ENCODE results near the gene PCDHGB1.
"Not testable (repeated sequence)": the region's sequence is repeated elsewhere in the genome, so short reads cannot be mapped to it uniquely, and the experiment has no call there.

The PCDHGB1 gene

GRCh38 chr5:141349917-141350619 is at the start of gene PCDHGB1:
Gene PCDHGB1 (plus strand): TSS chr5:141350099. CDS start chr5:141350261, 162 bp downstream.
- DNase-seq (ENCODE audit: low read depth) = no peak

- no peak for DNase-seq (ENCODE audit: low read depth)
These were observed 46.1 kb upstream of the PCDHGB1 start, which contains the start of gene SLC25A2 for GRCh38 chr5:141303756-141304155. Gene SLC25A2 (minus strand): TSS chr5:141304049. CDS start chr5:141303865, 184 bp downstream.

GRCh38 chr5:141306630-141307029 is 43.3 kb upstream of the PCDHGB1 start:
- DNase-seq (ENCODE audit: low read depth) = no peak

- DNase-seq (ENCODE audit: low read depth) = no peak
These were observed 36.2 kb upstream of the PCDHGB1 start for GRCh38 chr5:141313711-141314110.

GRCh38 chr5:141316963-141317362 is 32.9 kb upstream of the PCDHGB1 start:
- DNase-seq (ENCODE audit: low read depth) = not testable (repeated sequence)

GRCh38 chr5:141319202-141319601 is 30.7 kb upstream of the PCDHGB1 start:
- no peak for DNase-seq (ENCODE audit: low read depth)

- DNase-seq (ENCODE audit: low read depth) = no peak
These were observed 30.2 kb upstream of the PCDHGB1 start for GRCh38 chr5:141319699-141320098.

GRCh38 chr5:141320225-141321169 is 29.4 kb upstream of the PCDHGB1 start, which contains the start of gene TAF7:
Gene TAF7 (minus strand): TSS chr5:141320784. CDS start chr5:141320044, 740 bp downstream.
- DNase-seq (ENCODE audit: low read depth) = peak; percentile 18

- DNase-seq (ENCODE audit: low read depth) = no peak
These were observed 27.6 kb upstream of the PCDHGB1 start for GRCh38 chr5:141322261-141322660.

GRCh38 chr5:141326088-141326854 is 23.6 kb upstream of the PCDHGB1 start:
- DNase-seq (ENCODE audit: low read depth) = no peak

- DNase-seq (ENCODE audit: low read depth) = no peak
These were observed 21.7 kb upstream of the PCDHGB1 start for GRCh38 chr5:141328231-141328630.

- DNase-seq (ENCODE audit: low read depth) = peak; percentile 2
These were observed 19.4 kb upstream of the PCDHGB1 start, which contains the start of gene PCDHGA1 for GRCh38 chr5:141330299-141331080. Gene PCDHGA1 (plus strand): TSS chr5:141330514.

- DNase-seq (ENCODE audit: low read depth) = not testable (repeated sequence)
These were observed 17.3 kb upstream of the PCDHGB1 start for GRCh38 chr5:141332571-141332970.

- no peak for DNase-seq (ENCODE audit: low read depth)
These were observed 11.2 kb upstream of the PCDHGB1 start, which contains the start of gene PCDHGA2 for GRCh38 chr5:141338538-141339306. Gene PCDHGA2 (plus strand): TSS chr5:141338760.

- DNase-seq (ENCODE audit: low read depth) = not testable (repeated sequence)
These were observed 9.0 kb upstream of the PCDHGB1 start for GRCh38 chr5:141340781-141341354.

GRCh38 chr5:141342773-141343172 is 7.1 kb upstream of the PCDHGB1 start:
- no peak for DNase-seq (ENCODE audit: low read depth)

GRCh38 chr5:141343242-141343952 is 6.5 kb upstream of the PCDHGB1 start, which contains the start of gene PCDHGA3:
Gene PCDHGA3 (plus strand): TSS chr5:141343829. CDS start chr5:141344034, 205 bp downstream.
- DNase-seq (ENCODE audit: low read depth) = no peak

- no peak for DNase-seq (ENCODE audit: low read depth)
These were observed 5.9 kb upstream of the PCDHGB1 start for GRCh38 chr5:141343953-141344463.

GRCh38 chr5:141345327-141345726 is 4.6 kb upstream of the PCDHGB1 start:
- no peak for DNase-seq (ENCODE audit: low read depth)
